ENCODE measurements around the gene FST.

FST gene

GRCh38 chr5:53454719-53455000 lies 25.8 kb upstream of the FST start:
- Histone ChIP-seq H3K4me1 (ENCODE audit: insufficient read depth, low read length, poor library complexity, severe bottlenecking) (no peaks in the 10 kb centered on the region), H3K9me2 (replicated peaks; ENCODE audit: low read depth, low read length) (no peaks in the 10 kb centered on the region), H2AFZ (ENCODE audit: low read length) (no peak overlapping the region), H4K20me1 (ENCODE audit: insufficient read depth, low read length, poor library complexity, severe bottlenecking) (no peaks in the 10 kb centered on the region), H3K4me2 (ENCODE audit: low read depth, low read length, poor library complexity, severe bottlenecking) (no peak overlapping the region), H3K9me3 (ENCODE audit: insufficient read depth, low read depth, low read length) (no peaks in the 10 kb centered on the region), H3K36me3 (ENCODE audit: insufficient read depth, low read length) (no peaks in the 10 kb centered on the region), H3F3A (ENCODE audit: low read depth) (no peaks in the 10 kb centered on the region), H3K9ac (ENCODE audit: low read depth, low read length, poor library complexity, severe bottlenecking) (no peak overlapping the region), H3K27me3 (ENCODE audit: insufficient read depth, low read length, poor library complexity, severe bottlenecking) (no peaks in the 10 kb centered on the region), H3K4me3 (ENCODE audit: low read length, poor library complexity, severe bottlenecking) (no peak overlapping the region), H3K79me2 (ENCODE audit: insufficient read depth, low read length) (no peaks in the 10 kb centered on the region)
- TF ChIP-seq EZH2phosphoT487 (IDR thresholded peaks at IDR 0.05; ENCODE audit: borderline replicate concordance): no peak
- no peak for TF ChIP-seq CTCF (conservative IDR thresholded peaks at IDR 0.05; ENCODE audit: low read length)

- Histone ChIP-seq H3K9me3 (ENCODE audit: insufficient read depth, low read depth, low read length) (no peaks in the 10 kb centered on the region), H4K20me1 (ENCODE audit: insufficient read depth, low read length, poor library complexity, severe bottlenecking) (no peaks in the 10 kb centered on the region), H3K27me3 (ENCODE audit: insufficient read depth, low read length, poor library complexity, severe bottlenecking) (no peaks in the 10 kb centered on the region), H2AFZ (ENCODE audit: low read length) (no peak overlapping the region), H3K4me2 (ENCODE audit: low read depth, low read length, poor library complexity, severe bottlenecking) (no peak overlapping the region), H3K9ac (ENCODE audit: low read depth, low read length, poor library complexity, severe bottlenecking) (no peak overlapping the region), H3K79me2 (ENCODE audit: insufficient read depth, low read length) (no peaks in the 10 kb centered on the region), H3K4me1 (ENCODE audit: insufficient read depth, low read length, poor library complexity, severe bottlenecking) (no peaks in the 10 kb centered on the region), H3K36me3 (ENCODE audit: insufficient read depth, low read length) (no peaks in the 10 kb centered on the region), H3K4me3 (ENCODE audit: low read length, poor library complexity, severe bottlenecking) (no peak overlapping the region), H3F3A (ENCODE audit: low read depth) (no peaks in the 10 kb centered on the region), H3K9me2 (replicated peaks; ENCODE audit: low read depth, low read length) (no peaks in the 10 kb centered on the region)
- no peak for TF ChIP-seq EZH2phosphoT487 (IDR thresholded peaks at IDR 0.05; ENCODE audit: borderline replicate concordance)
- no peak for TF ChIP-seq CTCF (conservative IDR thresholded peaks at IDR 0.05; ENCODE audit: low read length)
Observed at GRCh38 chr5:53456366-53456765, 24.1 kb upstream of the FST start.

DNA sequence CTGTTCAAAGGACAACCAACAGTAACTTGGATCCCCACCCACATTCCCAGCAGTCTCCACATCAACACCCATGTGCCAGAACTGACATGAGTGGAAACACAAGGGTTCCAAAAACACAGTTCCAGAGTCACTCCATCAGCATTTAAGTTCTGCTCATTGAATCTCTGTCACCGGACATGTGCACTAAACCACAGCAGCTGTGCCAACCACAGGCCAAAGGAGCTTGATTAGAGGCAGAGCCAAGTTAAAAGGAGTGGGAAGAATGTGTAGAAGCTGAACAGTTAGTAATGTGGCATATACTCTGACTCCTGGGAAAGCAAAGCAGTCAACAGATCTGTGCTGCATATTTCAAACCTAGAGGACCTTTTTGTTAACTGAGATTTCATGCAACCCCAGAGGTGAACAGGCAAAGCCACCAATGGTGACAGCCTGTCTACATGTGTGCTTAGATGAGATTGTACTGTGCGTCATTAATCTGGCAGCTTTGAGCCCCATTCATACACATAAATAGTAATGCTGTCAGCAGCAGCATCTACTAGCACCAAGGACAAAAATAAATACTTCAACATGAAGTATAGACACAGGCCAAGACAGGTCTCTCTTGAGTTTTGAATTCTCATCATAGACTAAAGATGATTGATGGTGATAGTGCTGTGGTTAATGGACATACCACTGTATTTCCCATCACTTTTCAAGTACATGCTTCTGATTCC lies 16.4 kb upstream of the FST start:
- H3K9me2 ChIP-seq (replicated peaks; ENCODE audit: low read depth, low read length): no peaks in the 10 kb centered on the region
- no peak for TF ChIP-seq CTCF (conservative IDR thresholded peaks at IDR 0.05; ENCODE audit: low read length)
- no peak for TF ChIP-seq EZH2phosphoT487 (IDR thresholded peaks at IDR 0.05; ENCODE audit: borderline replicate concordance)
- H3K9ac ChIP-seq (ENCODE audit: low read depth, low read length, poor library complexity, severe bottlenecking): no peak overlapping the region
- no peaks in the 10 kb centered on the region for H3K36me3 ChIP-seq (ENCODE audit: insufficient read depth, low read length)
- no peaks in the 10 kb centered on the region for H3K79me2 ChIP-seq (ENCODE audit: insufficient read depth, low read length)
- no peaks in the 10 kb centered on the region for H4K20me1 ChIP-seq (ENCODE audit: insufficient read depth, low read length, poor library complexity, severe bottlenecking)
- no peaks in the 10 kb centered on the region for H3F3A ChIP-seq (ENCODE audit: low read depth)
- no peak overlapping the region for H3K4me2 ChIP-seq (ENCODE audit: low read depth, low read length, poor library complexity, severe bottlenecking)
- no peak overlapping the region for H3K4me3 ChIP-seq (ENCODE audit: low read length, poor library complexity, severe bottlenecking)
- H3K9me3 ChIP-seq (ENCODE audit: insufficient read depth, low read depth, low read length): no peaks in the 10 kb centered on the region
- no peaks in the 10 kb centered on the region for H3K27me3 ChIP-seq (ENCODE audit: insufficient read depth, low read length, poor library complexity, severe bottlenecking)
- no peak overlapping the region for H2AFZ ChIP-seq (ENCODE audit: low read length)
- peaks cover 7% of the 10 kb centered on the region for H3K4me1 ChIP-seq (ENCODE audit: insufficient read depth, low read length, poor library complexity, severe bottlenecking)
